Measurements from ENCODE around the gene ASCC3.

- no peak for TF ChIP-seq POLR2A (IDR thresholded peaks at IDR 0.05; ENCODE audit: low read depth, low read length)
- no peak for TF ChIP-seq CTCF (IDR thresholded peaks at IDR 0.05; ENCODE audit: extremely low read depth in 1 of 2, insufficient read depth in 1 of 2, low read depth in 1 of 2, low read length in 2 of 2)
- TF ChIP-seq POLR2AphosphoS5 (IDR thresholded peaks at IDR 0.05; ENCODE audit: insufficient read depth, low read depth, low read length) = no peak
- no peak for TF ChIP-seq FOS (IDR thresholded peaks at IDR 0.05; ENCODE audit: borderline replicate concordance, insufficient read depth, low read length)
These were observed 189.2 kb downstream of the ASCC3 start for GRCh38 chr6:100691972-100692371.
